HG03520 (cell line): ENCODE measurements around the gene AK3.

Experiments
- ATAC-seq: cut with Tn5 transposase; IDR thresholded peaks from one replicate; pipeline ENCODE4 v1.9.1; 2021; ENCODE audit warnings: mild to moderate bottlenecking, moderate library complexity; ENCODE audit not compliant: unreplicated experiment

Gene AK3

GRCh38 chr9:4709380-4709779 is 31.6 kb downstream of the AK3 start:
- ATAC-seq, result no peak

- no peak for ATAC-seq
These were observed 33.9 kb downstream of the AK3 start for GRCh38 chr9:4706971-4707622.

- no peak for ATAC-seq
These were observed 35.0 kb downstream of the AK3 start for GRCh38 chr9:4706021-4706420.

GRCh38 chr9:4704129-4704528 is 36.9 kb downstream of the AK3 start:
- ATAC-seq, result no peak

- ATAC-seq, result no peak
These were observed 39.5 kb downstream of the AK3 start for GRCh38 chr9:4701526-4701925.

GRCh38 chr9:4700932-4701331 is 40.1 kb downstream of the AK3 start:
- ATAC-seq, result no peak

GRCh38 chr9:4700091-4700490 is 40.9 kb downstream of the AK3 start:
- ATAC-seq, result no peak

- no peak for ATAC-seq
These were observed 49.2 kb downstream of the AK3 start for GRCh38 chr9:4691795-4692194.

- peak; percentile 31 for ATAC-seq
These were observed 50.9 kb downstream of the AK3 start for GRCh38 chr9:4690144-4690543.

- ATAC-seq, result peak; percentile 69
These were observed 51.3 kb downstream of the AK3 start for GRCh38 chr9:4689687-4690104.

GRCh38 chr9:4689021-4689420 is 52.0 kb downstream of the AK3 start:
- no peak for ATAC-seq

- ATAC-seq, result no peak
These were observed 54.4 kb downstream of the AK3 start for GRCh38 chr9:4686584-4686983.

- no peak for ATAC-seq
These were observed 54.9 kb downstream of the AK3 start for GRCh38 chr9:4686112-4686511.

GRCh38 chr9:4684820-4685219 is 56.2 kb downstream of the AK3 start:
- ATAC-seq, result no peak

GRCh38 chr9:4680750-4681149 is 60.3 kb downstream of the AK3 start:
- ATAC-seq, result no peak

- ATAC-seq, result no peak
These were observed 60.9 kb downstream of the AK3 start for GRCh38 chr9:4680173-4680525.

GRCh38 chr9:4679268-4680172 is 61.5 kb downstream of the AK3 start, which contains the start of gene CDC37L1:
CDC37L1 (plus strand) TSS chr9:4679569; CDS start chr9:4679768, 199 bp downstream.
- ATAC-seq, result peak; percentile 92

- ATAC-seq, result peak; percentile 11
These were observed 62.2 kb downstream of the AK3 start for GRCh38 chr9:4678679-4679267.

GRCh38 chr9:4677392-4677791 is 63.6 kb downstream of the AK3 start:
- ATAC-seq, result no peak

GRCh38 chr9:4674783-4675182 is 66.2 kb downstream of the AK3 start:
- ATAC-seq, result no peak

GRCh38 chr9:4671737-4672136 is 69.3 kb downstream of the AK3 start:
- no peak for ATAC-seq

GRCh38 chr9:4670591-4670990 is 70.4 kb downstream of the AK3 start:
- ATAC-seq, result no peak
